Measurements from ENCODE around the gene GPC6.

Gene GPC6

GRCh38 chr13:93744886-93745285 lies 518.3 kb downstream of the GPC6 start:
- WGBS (ENCODE audit: insufficient coverage, insufficient read length): no CpG with 5 or more reads among the region's 1 CpG
- H3K27me3 ChIP-seq (ENCODE audit: control insufficient read depth, insufficient read depth, low read length): no peaks in the 10 kb centered on the region
- H3K4me1 ChIP-seq (ENCODE audit: control insufficient read depth, insufficient read depth, low read length): no peaks in the 10 kb centered on the region
- no peaks in the 10 kb centered on the region; the same call in 1 of the 2 replicates for H3K9me3 ChIP-seq (ENCODE audit: control insufficient read depth, insufficient read depth, low read length)
- peak; percentile 27 for DNase-seq (ENCODE audit: low read depth, low spot score)
- H3K4me3 ChIP-seq (ENCODE audit: low read length): no peak overlapping the region
- H3K27ac ChIP-seq (ENCODE audit: low read length): no peak overlapping the region
- H3K36me3 ChIP-seq (ENCODE audit: control insufficient read depth, insufficient read depth, low read length): no peaks in the 10 kb centered on the region

- DNase-seq (ENCODE audit: low read depth, low spot score): no peak
- H3K27ac ChIP-seq (ENCODE audit: low read length): no peak overlapping the region
- H3K27me3 ChIP-seq (ENCODE audit: control insufficient read depth, insufficient read depth, low read length): no peaks in the 10 kb centered on the region
- H3K9me3 ChIP-seq (ENCODE audit: control insufficient read depth, insufficient read depth, low read length): no peaks in the 10 kb centered on the region; the same call in 1 of the 2 replicates
- peaks cover 2% of the 10 kb centered on the region; the same call in 1 of the 2 replicates for H3K4me1 ChIP-seq (ENCODE audit: control insufficient read depth, insufficient read depth, low read length)
- H3K4me3 ChIP-seq (ENCODE audit: low read length): no peak overlapping the region
- no CpG with 5 or more reads among the region's 2 CpGs for WGBS (ENCODE audit: insufficient coverage, insufficient read length)
- no peaks in the 10 kb centered on the region for H3K36me3 ChIP-seq (ENCODE audit: control insufficient read depth, insufficient read depth, low read length)
Observed at GRCh38 chr13:93745884-93746283, 519.3 kb downstream of the GPC6 start.

- no peak for DNase-seq (ENCODE audit: low read depth, low spot score)
- Histone ChIP-seq H3K4me1 (ENCODE audit: control insufficient read depth, insufficient read depth, low read length) (peaks cover 2% of the 10 kb centered on the region; the same call in 1 of the 2 replicates), H3K36me3 (ENCODE audit: control insufficient read depth, insufficient read depth, low read length) (no peaks in the 10 kb centered on the region), H3K27me3 (ENCODE audit: control insufficient read depth, insufficient read depth, low read length) (no peaks in the 10 kb centered on the region), H3K27ac (ENCODE audit: low read length) (no peak overlapping the region), H3K4me3 (ENCODE audit: low read length) (no peak overlapping the region), H3K9me3 (ENCODE audit: control insufficient read depth, insufficient read depth, low read length) (no peaks in the 10 kb centered on the region; the same call in 1 of the 2 replicates)
- no CpG with 5 or more reads among the region's 1 CpG for WGBS (ENCODE audit: insufficient coverage, insufficient read length)
Observed at GRCh38 chr13:93746589-93746988, 520.0 kb downstream of the GPC6 start.

- Histone ChIP-seq H3K4me3 (ENCODE audit: low read length) (no peak overlapping the region), H3K27me3 (ENCODE audit: control insufficient read depth, insufficient read depth, low read length) (no peaks in the 10 kb centered on the region), H3K27ac (ENCODE audit: low read length) (no peak overlapping the region), H3K9me3 (ENCODE audit: control insufficient read depth, insufficient read depth, low read length) (no peaks in the 10 kb centered on the region), H3K36me3 (ENCODE audit: control insufficient read depth, insufficient read depth, low read length) (no peaks in the 10 kb centered on the region), H3K4me1 (ENCODE audit: control insufficient read depth, insufficient read depth, low read length) (peaks cover 3% of the 10 kb centered on the region; the same call in 1 of the 2 replicates)
- DNase-seq (ENCODE audit: low read depth, low spot score): no peak
- WGBS (ENCODE audit: insufficient coverage, insufficient read length): no CpG with 5 or more reads among the region's 4 CpGs
Observed at GRCh38 chr13:93750676-93751075, 524.1 kb downstream of the GPC6 start.

GRCh38 chr13:93751117-93751516 lies 524.5 kb downstream of the GPC6 start:
- H3K27me3 ChIP-seq (ENCODE audit: control insufficient read depth, insufficient read depth, low read length): no peaks in the 10 kb centered on the region
- no peaks in the 10 kb centered on the region for H3K9me3 ChIP-seq (ENCODE audit: control insufficient read depth, insufficient read depth, low read length)
- DNase-seq (ENCODE audit: low read depth, low spot score): no peak
- H3K36me3 ChIP-seq (ENCODE audit: control insufficient read depth, insufficient read depth, low read length): no peaks in the 10 kb centered on the region
- no peak overlapping the region for H3K4me3 ChIP-seq (ENCODE audit: low read length)
- peaks cover 3% of the 10 kb centered on the region; the same call in 1 of the 2 replicates for H3K4me1 ChIP-seq (ENCODE audit: control insufficient read depth, insufficient read depth, low read length)
- no peak overlapping the region for H3K27ac ChIP-seq (ENCODE audit: low read length)

GRCh38 chr13:93752541-93752940 lies 525.9 kb downstream of the GPC6 start:
- DNase-seq (ENCODE audit: low read depth, low spot score): no peak
- Histone ChIP-seq H3K4me1 (ENCODE audit: control insufficient read depth, insufficient read depth, low read length) (peaks cover 3% of the 10 kb centered on the region; the same call in 1 of the 2 replicates), H3K27me3 (ENCODE audit: control insufficient read depth, insufficient read depth, low read length) (no peaks in the 10 kb centered on the region), H3K27ac (ENCODE audit: low read length) (no peak overlapping the region), H3K9me3 (ENCODE audit: control insufficient read depth, insufficient read depth, low read length) (no peaks in the 10 kb centered on the region), H3K4me3 (ENCODE audit: low read length) (no peak overlapping the region), H3K36me3 (ENCODE audit: control insufficient read depth, insufficient read depth, low read length) (no peaks in the 10 kb centered on the region)
- no CpG with 5 or more reads among the region's 4 CpGs for WGBS (ENCODE audit: insufficient coverage, insufficient read length)

- no peak for DNase-seq (ENCODE audit: low read depth, low spot score)
- Histone ChIP-seq H3K36me3 (ENCODE audit: control insufficient read depth, insufficient read depth, low read length) (no peaks in the 10 kb centered on the region), H3K27ac (ENCODE audit: low read length) (no peak overlapping the region), H3K4me3 (ENCODE audit: low read length) (no peak overlapping the region), H3K4me1 (ENCODE audit: control insufficient read depth, insufficient read depth, low read length) (peaks cover 3% of the 10 kb centered on the region; the same call in 1 of the 2 replicates), H3K9me3 (ENCODE audit: control insufficient read depth, insufficient read depth, low read length) (no peaks in the 10 kb centered on the region), H3K27me3 (ENCODE audit: control insufficient read depth, insufficient read depth, low read length) (no peaks in the 10 kb centered on the region)
Observed at GRCh38 chr13:93753639-93754038, 527.0 kb downstream of the GPC6 start.

GRCh38 chr13:93755341-93755740 lies 528.7 kb downstream of the GPC6 start:
- Histone ChIP-seq H3K27ac (ENCODE audit: low read length) (no peak overlapping the region), H3K4me1 (ENCODE audit: control insufficient read depth, insufficient read depth, low read length) (peaks cover 3% of the 10 kb centered on the region; the same call in 1 of the 2 replicates), H3K27me3 (ENCODE audit: control insufficient read depth, insufficient read depth, low read length) (no peaks in the 10 kb centered on the region), H3K36me3 (ENCODE audit: control insufficient read depth, insufficient read depth, low read length) (no peaks in the 10 kb centered on the region), H3K9me3 (ENCODE audit: control insufficient read depth, insufficient read depth, low read length) (no peaks in the 10 kb centered on the region), H3K4me3 (ENCODE audit: low read length) (no peak overlapping the region)
- no peak for DNase-seq (ENCODE audit: low read depth, low spot score)
- WGBS (ENCODE audit: insufficient coverage, insufficient read length): no CpG with 5 or more reads among the region's 1 CpG

- H3K9me3 ChIP-seq (ENCODE audit: control insufficient read depth, insufficient read depth, low read length): no peaks in the 10 kb centered on the region
- no CpG with 5 or more reads among the region's 1 CpG for WGBS (ENCODE audit: insufficient coverage, insufficient read length)
- H3K4me1 ChIP-seq (ENCODE audit: control insufficient read depth, insufficient read depth, low read length): no peaks in the 10 kb centered on the region
- no peak for DNase-seq (ENCODE audit: low read depth, low spot score)
- no peak overlapping the region for H3K27ac ChIP-seq (ENCODE audit: low read length)
- no peaks in the 10 kb centered on the region for H3K36me3 ChIP-seq (ENCODE audit: control insufficient read depth, insufficient read depth, low read length)
- no peak overlapping the region for H3K4me3 ChIP-seq (ENCODE audit: low read length)
- H3K27me3 ChIP-seq (ENCODE audit: control insufficient read depth, insufficient read depth, low read length): no peaks in the 10 kb centered on the region
Observed at GRCh38 chr13:93758575-93758974, 532.0 kb downstream of the GPC6 start.

GRCh38 chr13:93762708-93763426 lies 536.3 kb downstream of the GPC6 start:
- H3K9me3 ChIP-seq (ENCODE audit: control insufficient read depth, insufficient read depth, low read length): no peaks in the 10 kb centered on the region
- no peak for DNase-seq (ENCODE audit: low read depth, low spot score)
- H3K36me3 ChIP-seq (ENCODE audit: control insufficient read depth, insufficient read depth, low read length): no peaks in the 10 kb centered on the region
- H3K4me1 ChIP-seq (ENCODE audit: control insufficient read depth, insufficient read depth, low read length): no peaks in the 10 kb centered on the region
- WGBS (ENCODE audit: insufficient coverage, insufficient read length): no CpG with 5 or more reads among the region's 6 CpGs
- H3K27ac ChIP-seq (ENCODE audit: low read length): no peak overlapping the region
- no peak overlapping the region for H3K4me3 ChIP-seq (ENCODE audit: low read length)
- H3K27me3 ChIP-seq (ENCODE audit: control insufficient read depth, insufficient read depth, low read length): no peaks in the 10 kb centered on the region

GRCh38 chr13:93765062-93765461 lies 538.5 kb downstream of the GPC6 start:
- Histone ChIP-seq H3K27me3 (ENCODE audit: control insufficient read depth, insufficient read depth, low read length) (no peaks in the 10 kb centered on the region), H3K36me3 (ENCODE audit: control insufficient read depth, insufficient read depth, low read length) (no peaks in the 10 kb centered on the region), H3K4me3 (ENCODE audit: low read length) (no peak overlapping the region), H3K9me3 (ENCODE audit: control insufficient read depth, insufficient read depth, low read length) (no peaks in the 10 kb centered on the region), H3K4me1 (ENCODE audit: control insufficient read depth, insufficient read depth, low read length) (no peaks in the 10 kb centered on the region), H3K27ac (ENCODE audit: low read length) (no peak overlapping the region)
- DNase-seq (ENCODE audit: low read depth, low spot score): no peak
- WGBS (ENCODE audit: insufficient coverage, insufficient read length): no CpG with 5 or more reads among the region's 2 CpGs

Measured in iPS DF 6.9 (cell line).